ENCODE data around the gene PATJ. TPM values are rescaled to one million over a fixed set of nuclear protein-coding genes. Genes with fewer than 3 reads are reported as not detected.
A peak's percentile ranks its signal among the peaks of the same experiment; 100 is the strongest.

The PATJ gene
- total and polyA plus RNA-seq, 7 donors = 2.0 to 49.9 (median 17.1) TPM

- Histone ChIP-seq H3K4me1 (peaks cover 28% of the 10 kb centered on the region), H3K27ac (peak overlapping the region; percentile 94), H3K36me3 (ENCODE audit: insufficient read depth in 1 of 2, low read depth in 1 of 2) (no peaks in the 10 kb centered on the region), H3K4me3 (no peak overlapping the region), H3K27me3 (ENCODE audit: insufficient read depth in 3 of 3, low read length in 2 of 3) (no peaks in the 10 kb centered on the region), H3K9me3 (no peaks in the 10 kb centered on the region)
- WGBS, 3 donors = 38 to 46% (median 39%) methylated on average over 4 of the region's 4 CpGs
- no peak for DNase-seq
- TF ChIP-seq, protein P1, sequence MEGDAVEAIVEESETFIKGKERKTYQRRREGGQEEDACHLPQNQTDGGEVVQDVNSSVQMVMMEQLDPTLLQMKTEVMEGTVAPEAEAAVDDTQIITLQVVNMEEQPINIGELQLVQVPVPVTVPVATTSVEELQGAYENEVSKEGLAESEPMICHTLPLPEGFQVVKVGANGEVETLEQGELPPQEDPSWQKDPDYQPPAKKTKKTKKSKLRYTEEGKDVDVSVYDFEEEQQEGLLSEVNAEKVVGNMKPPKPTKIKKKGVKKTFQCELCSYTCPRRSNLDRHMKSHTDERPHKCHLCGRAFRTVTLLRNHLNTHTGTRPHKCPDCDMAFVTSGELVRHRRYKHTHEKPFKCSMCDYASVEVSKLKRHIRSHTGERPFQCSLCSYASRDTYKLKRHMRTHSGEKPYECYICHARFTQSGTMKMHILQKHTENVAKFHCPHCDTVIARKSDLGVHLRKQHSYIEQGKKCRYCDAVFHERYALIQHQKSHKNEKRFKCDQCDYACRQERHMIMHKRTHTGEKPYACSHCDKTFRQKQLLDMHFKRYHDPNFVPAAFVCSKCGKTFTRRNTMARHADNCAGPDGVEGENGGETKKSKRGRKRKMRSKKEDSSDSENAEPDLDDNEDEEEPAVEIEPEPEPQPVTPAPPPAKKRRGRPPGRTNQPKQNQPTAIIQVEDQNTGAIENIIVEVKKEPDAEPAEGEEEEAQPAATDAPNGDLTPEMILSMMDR (IDR thresholded peaks at IDR 0.05) = peak; percentile 69
- intact Hi-C loops (cut with DNase I) = loop anchor here (5.0 to 10.0 kb wide), 3 partner anchors 116 to 153 kb away; no protein-coding TSS in a partner anchor
- peak in 1 of 4 donors; percentile 52 for ATAC-seq
Measured at GRCh38 chr1:62070384-62071011, 328.2 kb downstream of the PATJ start.

GRCh38 chr1:62071695-62072094 lies 329.4 kb downstream of the PATJ start:
- TF ChIP-seq, protein P1 (IDR thresholded peaks at IDR 0.05) = no peak
- Histone ChIP-seq H3K4me1 (peaks cover 25% of the 10 kb centered on the region), H3K4me3 (no peak overlapping the region), H3K9me3 (no peaks in the 10 kb centered on the region), H3K36me3 (ENCODE audit: insufficient read depth in 1 of 2, low read depth in 1 of 2) (no peaks in the 10 kb centered on the region), H3K27me3 (ENCODE audit: insufficient read depth in 3 of 3, low read length in 2 of 3) (no peaks in the 10 kb centered on the region), H3K27ac (no peak overlapping the region)
- DNase-seq = no peak
- ATAC-seq = no peak
- 92 to 98% (median 93%) methylated on average over 7 of the region's 7 CpGs for WGBS, 3 donors
- intact Hi-C loops (cut with DNase I) = loop anchor here (5.0 to 10.0 kb wide), 3 partner anchors 117 to 154 kb away; no protein-coding TSS in a partner anchor

DNA sequence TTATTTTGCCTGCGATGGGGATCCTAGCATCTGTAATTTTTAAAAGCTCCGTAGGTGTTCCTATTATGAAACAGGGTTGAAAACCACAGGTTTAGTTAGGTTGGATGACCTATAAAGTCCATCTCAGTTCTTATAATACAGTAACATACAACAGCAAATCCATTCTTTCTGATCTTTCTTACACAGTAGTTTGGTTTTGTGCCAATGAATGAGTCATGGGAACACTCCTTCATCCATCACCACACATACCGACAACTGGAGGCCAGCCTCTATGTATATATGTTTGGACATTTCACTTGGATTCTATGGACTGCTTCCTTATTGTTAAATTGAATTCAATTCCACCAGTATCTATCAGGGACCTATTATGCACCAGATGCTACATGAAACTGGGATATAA lies 334.0 kb downstream of the PATJ start:
- ATAC-seq (peak in 1 of 4 donors; percentile 54), DNase-seq (no peak)
- TF ChIP-seq, protein P1 (IDR thresholded peaks at IDR 0.05) = no peak
- Histone ChIP-seq H3K4me1 (no peaks in the 10 kb centered on the region), H3K9me3 (no peaks in the 10 kb centered on the region), H3K4me3 (no peak overlapping the region), H3K27me3 (ENCODE audit: insufficient read depth in 3 of 3, low read length in 2 of 3) (no peaks in the 10 kb centered on the region), H3K27ac (no peak overlapping the region), H3K36me3 (ENCODE audit: insufficient read depth in 1 of 2, low read depth in 1 of 2) (peaks cover 0 to 18% of the 10 kb centered on the region in 2 donors)
- WGBS, 3 donors = 67 to 70% (median 68%) methylated on average over 3 of the region's 3 CpGs
- intact Hi-C loops (cut with DNase I) = loop anchor here in 1 of 2 donors (10.0 kb wide), 1 partner anchor 121 kb away; no protein-coding TSS in a partner anchor

GRCh38 chr1:62077821-62078220 lies 335.5 kb downstream of the PATJ start:
- H3K27me3 ChIP-seq (ENCODE audit: insufficient read depth in 3 of 3, low read length in 2 of 3) = no peaks in the 10 kb centered on the region
- no peaks in the 10 kb centered on the region for H3K9me3 ChIP-seq
- ATAC-seq = peak in 2 of 4 donors; percentile 41 to 54
- TF ChIP-seq, protein P1 (IDR thresholded peaks at IDR 0.05) = no peak
- H3K4me1 ChIP-seq = no peaks in the 10 kb centered on the region
- peaks cover 0 to 18% of the 10 kb centered on the region in 2 donors for H3K36me3 ChIP-seq (ENCODE audit: insufficient read depth in 1 of 2, low read depth in 1 of 2)
- 88 to 98% (median 91%) methylated on average over 1 of the region's 1 CpG for WGBS, 3 donors
- no peak for DNase-seq
- intact Hi-C loops (cut with DNase I) = loop anchor here in 1 of 2 donors (10.0 kb wide), 1 partner anchor 123 kb away; no protein-coding TSS in a partner anchor
- H3K27ac ChIP-seq = no peak overlapping the region
- H3K4me3 ChIP-seq = no peak overlapping the region

Measured in psoas muscle (tissue), 8 donors.